ENCODE results near the gene SMPD3. TPM values are rescaled to one million over a fixed set of nuclear protein-coding genes. Genes with fewer than 3 reads are reported as not detected.

SMPD3 gene
- total RNA-seq, 4 donors from 2014 or later: 51.1 to 168 (median 68.9) TPM

- peaks cover 3 to 27% (median 12%) of the 10 kb centered on the region in 4 donors for H3K4me1 ChIP-seq
- H3K4me3 ChIP-seq: no peak overlapping the region
- DNase-seq: peak; percentile 66
- 79% methylated on average over 4 of the region's 6 CpGs; no CpG with 5 or more reads in 1 of the 2 donors for WGBS, 2 donors (ENCODE audit: low coverage in 1 of 2)
- no peaks in the 10 kb centered on the region for H3K9me3 ChIP-seq
- no peak for TF ChIP-seq POLR2AphosphoS5 (IDR thresholded peaks at IDR 0.05)
- TF ChIP-seq POLR2A (IDR thresholded peaks at IDR 0.05): no peak
- no peak for TF ChIP-seq CTCF (IDR thresholded peaks at IDR 0.05)
- no peak for TF ChIP-seq EP300 (IDR thresholded peaks at IDR 0.05; ENCODE audit: low read depth)
- in situ Hi-C loops (cut with MboI; ENCODE audit: low pct_ligation_motif_present in 1 of 4, low pct_unique_long_range_greater_than_20kb in 1 of 4, low sequenced_read_pairs in 3 of 4) (no loop called here), intact Hi-C loops (cut with DNase I; ENCODE audit: low total_unique reads) (no loop called here)
- H3K36me3 ChIP-seq: no peaks in the 10 kb centered on the region
- no peaks in the 10 kb centered on the region for H3K27me3 ChIP-seq
- H3K27ac ChIP-seq: peak overlapping the region in 1 of 4 donors; percentile 37
Observed at GRCh38 chr16:68492543-68493411, 44.5 kb upstream of the SMPD3 start.

- Histone ChIP-seq H3K27ac (peak overlapping the region in 1 of 4 donors; percentile 37), H3K27me3 (no peaks in the 10 kb centered on the region), H3K4me1 (peaks cover 4 to 30% (median 13%) of the 10 kb centered on the region in 4 donors), H3K4me3 (no peak overlapping the region), H3K36me3 (no peaks in the 10 kb centered on the region), H3K9me3 (no peaks in the 10 kb centered on the region)
- no peak for DNase-seq
- in situ Hi-C loops (cut with MboI; ENCODE audit: low pct_ligation_motif_present in 1 of 4, low pct_unique_long_range_greater_than_20kb in 1 of 4, low sequenced_read_pairs in 3 of 4): no loop called here
- intact Hi-C loops (cut with DNase I; ENCODE audit: low total_unique reads): no loop called here
- TF ChIP-seq CTCF (IDR thresholded peaks at IDR 0.05) (no peak), POLR2A (IDR thresholded peaks at IDR 0.05) (no peak), POLR2AphosphoS5 (IDR thresholded peaks at IDR 0.05) (no peak), EP300 (IDR thresholded peaks at IDR 0.05; ENCODE audit: low read depth) (no peak)
- 78% methylated on average over 11 of the region's 11 CpGs; no CpG with 5 or more reads in 1 of the 2 donors for WGBS, 2 donors (ENCODE audit: low coverage in 1 of 2)
Observed at GRCh38 chr16:68492151-68492542, 43.8 kb upstream of the SMPD3 start.

- Histone ChIP-seq H3K4me1 (peaks cover 6 to 35% (median 18%) of the 10 kb centered on the region in 4 donors), H3K4me3 (no peak overlapping the region), H3K27ac (no peak overlapping the region), H3K27me3 (no peaks in the 10 kb centered on the region), H3K36me3 (no peaks in the 10 kb centered on the region), H3K9me3 (no peaks in the 10 kb centered on the region)
- TF ChIP-seq POLR2A (IDR thresholded peaks at IDR 0.05) (no peak), EP300 (IDR thresholded peaks at IDR 0.05; ENCODE audit: low read depth) (no peak), POLR2AphosphoS5 (IDR thresholded peaks at IDR 0.05) (no peak), CTCF (IDR thresholded peaks at IDR 0.05) (no peak)
- DNase-seq: no peak
- intact Hi-C loops (cut with DNase I; ENCODE audit: low total_unique reads) (no loop called here), in situ Hi-C loops (cut with MboI; ENCODE audit: low pct_ligation_motif_present in 1 of 4, low pct_unique_long_range_greater_than_20kb in 1 of 4, low sequenced_read_pairs in 3 of 4) (no loop called here)
- 87% methylated on average over 14 of the region's 14 CpGs; no CpG with 5 or more reads in 1 of the 2 donors for WGBS, 2 donors (ENCODE audit: low coverage in 1 of 2)
Observed at GRCh38 chr16:68491576-68491950, 43.3 kb upstream of the SMPD3 start.

GRCh38 chr16:68490829-68491575 is 42.7 kb upstream of the SMPD3 start:
- DNase-seq: peak; percentile 80
- H3K4me1 ChIP-seq: peaks cover 6 to 38% (median 19%) of the 10 kb centered on the region in 4 donors
- H3K4me3 ChIP-seq: no peak overlapping the region
- TF ChIP-seq CTCF (IDR thresholded peaks at IDR 0.05) (no peak), POLR2AphosphoS5 (IDR thresholded peaks at IDR 0.05) (peak in 2 of 3 donors; percentile 17 to 34), EP300 (IDR thresholded peaks at IDR 0.05; ENCODE audit: low read depth) (no peak)
- 48% methylated on average over 13 of the region's 13 CpGs; no CpG with 5 or more reads in 1 of the 2 donors for WGBS, 2 donors (ENCODE audit: low coverage in 1 of 2)
- H3K27ac ChIP-seq: no peak overlapping the region
- in situ Hi-C loops (cut with MboI; ENCODE audit: low pct_ligation_motif_present in 1 of 4, low pct_unique_long_range_greater_than_20kb in 1 of 4, low sequenced_read_pairs in 3 of 4) (no loop called here), intact Hi-C loops (cut with DNase I; ENCODE audit: low total_unique reads) (no loop called here)
- H3K36me3 ChIP-seq: no peaks in the 10 kb centered on the region
- H3K9me3 ChIP-seq: no peaks in the 10 kb centered on the region
- H3K27me3 ChIP-seq: no peaks in the 10 kb centered on the region
